Stomach (tissue), 9 donors: ENCODE data around the gene IL2RG. TPM values are rescaled to one million over a fixed set of nuclear protein-coding genes. Genes with fewer than 3 reads are reported as not detected.

Experiments
- DNase-seq, 2 donors: peaks; one replicate each; pipeline versions ENCODE4 v3.0.0 to v3.0.0-alpha.2; 2013 to 2019
- H3K27ac ChIP-seq, 5 donors: fragments of 200-600 bp in 4 of 5; sonication (generic) in 4 of 5; one replicate each; pipeline ENCODE4 v1.5.1; 2013 to 2019; ENCODE audit warnings: mild to moderate bottlenecking in 1 of 5, moderate library complexity in 1 of 5
- H3K27me3 ChIP-seq, 3 donors: fragments of 200-600 bp; sonication (generic); one replicate each; pipeline ENCODE4 v1.5.1; 2017 to 2019; ENCODE audit warnings: mixed run types in 1 of 3
- H3K36me3 ChIP-seq, 4 donors: fragments of 200-600 bp; sonication (generic); 1 replicate in 3 of 4; 2 replicates in 1 of 4; pipeline ENCODE4 v1.5.1; 2016 to 2019
- H3K4me1 ChIP-seq, 4 donors: fragments of 200-600 bp; sonication (generic); one replicate each; pipeline ENCODE4 v1.5.1; 2016 to 2019
- H3K4me3 ChIP-seq, 4 donors: fragments of 200-600 bp; sonication (generic) in 3 of 4; one replicate each; pipeline ENCODE4 v1.5.1; 2016 to 2019; ENCODE audit warnings: mild to moderate bottlenecking in 1 of 4
- H3K9me3 ChIP-seq, 4 donors: fragments of 200-600 bp; sonication (generic); one replicate each; pipeline ENCODE4 v1.5.1; 2016 to 2019
- CTCF ChIP-seq, 7 experiments: fragments of 450-650 bp in 4 of 7; fragments of 200-600 bp in 3 of 7; sonication (generic) in 3 of 7; IDR thresholded peaks; one replicate each; pipeline ENCODE4 v1.5.1; 2016 to 2019; ENCODE audit warnings: antibody characterized with exemption in 7 of 7, control low read depth in 2 of 7, mild to moderate bottlenecking in 1 of 7
- EP300 ChIP-seq: sonication (generic); formaldehyde crosslinking; IDR thresholded peaks from one replicate; pipeline ENCODE4 v1.6.1; 2017; ENCODE audit warnings: antibody characterized with exemption
- POLR2A ChIP-seq, 4 donors: fragments of 450-650 bp; IDR thresholded peaks; one replicate each; pipeline ENCODE4 v1.6.1; 2016; ENCODE audit warnings: antibody characterized with exemption in 4 of 4, control low read depth in 2 of 4, mild to moderate bottlenecking in 1 of 4, moderate library complexity in 1 of 4
- POLR2AphosphoS5 ChIP-seq, 3 donors: sonication (generic); formaldehyde crosslinking; IDR thresholded peaks; one replicate each; pipeline ENCODE4 v1.6.1; 2016; ENCODE audit warnings: antibody characterized with exemption in 3 of 3
- WGBS, 5 donors: extraction: QIAGEN DNeasy Blood & Tissue Kit in 3 of 5; methylation state at CpG; one replicate each; pipeline versions ENCODE4 v1.1.5 to v1.1.7; 2013 to 2018; 5-methylcytosine and 5-hydroxymethylcytosine counted together
- intact Hi-C: fragments of 100-400 bp; cut with DNase I; formaldehyde crosslinking; loops from one replicate; pipeline ENCODE4 v1.15.1; 2023; ENCODE audit warnings: low total_unique reads
- polyA plus RNA-seq, 3 donors: library from polyadenylated mRNA; stranded (reverse); fragments of 200-250 nt; gene quantifications; one replicate each; pipeline ENCODE4 v1.2.3, GENCODE V29; 2013
- total RNA-seq, 5 donors: library from RNA; depleted of rRNA; stranded (reverse); fragments of >200 nt; gene quantifications; one replicate each; pipeline versions ENCODE4 v1.1.0 to v1.2.3, GENCODE V29; 2014 to 2016
- donor health status: healthy with polysubstance abuse.
- donor health status: Bipolar disorder and iron deficiency.
- donor health status: healthy.

Gene IL2RG
- total and polyA plus RNA-seq, 8 donors, result 0.89 to 11.2 (median 9.0) TPM

GRCh38 chrX:71158603-71159002, 47.2 kb upstream of the IL2RG start:
- intact Hi-C loops, result no loop called here
- no peaks in the 10 kb centered on the region for H3K27me3 ChIP-seq
- DNase-seq, result no peak
- H3K27ac ChIP-seq, result no peak overlapping the region
- H3K4me1 ChIP-seq, result no peaks in the 10 kb centered on the region
- H3K36me3 ChIP-seq, result no peaks in the 10 kb centered on the region
- H3K4me3 ChIP-seq, result no peak overlapping the region
- H3K9me3 ChIP-seq, result no peaks in the 10 kb centered on the region
- TF ChIP-seq POLR2AphosphoS5 (IDR thresholded peaks at IDR 0.05), result no peak
- TF ChIP-seq POLR2A (IDR thresholded peaks at IDR 0.05), result no peak
- no peak for TF ChIP-seq EP300
- TF ChIP-seq CTCF (IDR thresholded peaks at IDR 0.05), result no peak
- WGBS, 5 donors, result 78 to 94% (median 88%) methylated on average over 6 of the region's 6 CpGs

DNA sequence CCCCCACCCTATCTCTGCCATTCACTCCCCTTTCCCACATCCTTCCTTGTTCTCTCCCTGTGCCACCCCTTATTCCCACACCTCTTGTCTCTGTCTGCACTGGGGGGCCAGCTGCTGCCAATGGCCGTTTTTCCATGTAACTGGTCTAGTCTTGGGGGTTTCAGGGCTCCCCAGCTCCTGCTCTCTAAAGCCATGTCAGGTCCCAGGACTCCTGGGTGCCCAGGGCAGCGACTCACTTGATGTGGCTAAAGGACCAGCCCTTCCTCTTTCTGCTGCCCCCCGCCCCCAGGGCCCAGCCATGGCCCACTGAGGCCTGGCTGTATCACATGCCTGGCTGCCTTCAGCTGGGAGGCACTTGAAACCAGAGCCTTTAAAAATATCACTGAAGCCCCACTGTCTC, 43.3 kb upstream of the IL2RG start:
- Histone ChIP-seq H3K4me1 (no peaks in the 10 kb centered on the region), H3K27me3 (no peaks in the 10 kb centered on the region), H3K4me3 (no peak overlapping the region), H3K27ac (no peak overlapping the region), H3K36me3 (no peaks in the 10 kb centered on the region), H3K9me3 (no peaks in the 10 kb centered on the region)
- TF ChIP-seq EP300 (no peak), POLR2AphosphoS5 (IDR thresholded peaks at IDR 0.05) (no peak), POLR2A (IDR thresholded peaks at IDR 0.05) (no peak), CTCF (IDR thresholded peaks at IDR 0.05) (no peak)
- intact Hi-C loops, result no loop called here
- 37 to 75% (median 61%) methylated on average over 2 to 3 of the region's 3 CpGs; no CpG with 5 or more reads in 1 of the 5 donors for WGBS, 5 donors
- DNase-seq, result no peak

DNA sequence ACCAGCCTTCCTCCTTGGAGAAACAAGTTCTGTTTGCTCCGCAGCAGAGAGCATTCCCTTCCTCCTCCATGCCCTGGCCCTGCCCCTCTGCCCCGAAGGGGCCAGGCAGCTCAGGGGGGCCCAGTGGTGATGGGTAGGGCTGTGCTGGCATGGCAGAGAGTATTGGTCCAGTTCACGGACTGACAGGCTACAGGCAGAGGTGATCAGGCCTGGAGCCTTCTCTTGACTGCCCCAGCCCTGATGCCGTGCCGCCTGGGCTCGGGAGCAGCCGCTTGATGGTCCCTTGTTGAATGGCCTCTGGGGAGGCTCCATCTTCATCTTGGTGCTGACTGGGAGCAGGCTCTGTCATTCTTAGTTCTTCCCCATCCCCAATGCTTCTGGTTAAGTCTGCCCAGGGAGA, 42.8 kb upstream of the IL2RG start:
- no peaks in the 10 kb centered on the region for H3K27me3 ChIP-seq
- WGBS, 5 donors, result 74 to 100% (median 90%) methylated on average over 4 to 7 of the region's 7 CpGs

GRCh38 chrX:71151366-71151765, 40.0 kb upstream of the IL2RG start:
- TF ChIP-seq POLR2AphosphoS5 (IDR thresholded peaks at IDR 0.05), result no peak
- TF ChIP-seq EP300, result no peak
- no peak for TF ChIP-seq CTCF (IDR thresholded peaks at IDR 0.05)
- TF ChIP-seq POLR2A (IDR thresholded peaks at IDR 0.05), result no peak
- H3K36me3 ChIP-seq, result no peaks in the 10 kb centered on the region
- intact Hi-C loops, result no loop called here
- DNase-seq, result no peak
- H3K27ac ChIP-seq, result no peak overlapping the region
- no peaks in the 10 kb centered on the region for H3K27me3 ChIP-seq
- peaks cover 0 to 7% (median 3%) of the 10 kb centered on the region in 4 donors for H3K4me1 ChIP-seq
- no peaks in the 10 kb centered on the region for H3K9me3 ChIP-seq
- WGBS, 5 donors, result 69 to 83% (median 74%) methylated on average over 7 of the region's 7 CpGs
- H3K4me3 ChIP-seq, result no peak overlapping the region

More for the DNA sequence above, 42.8 kb upstream of the IL2RG start:
- Histone ChIP-seq H3K36me3 (no peaks in the 10 kb centered on the region), H3K27ac (no peak overlapping the region), H3K4me1 (no peaks in the 10 kb centered on the region), H3K9me3 (no peaks in the 10 kb centered on the region), H3K4me3 (no peak overlapping the region)
- intact Hi-C loops, result no loop called here
- TF ChIP-seq POLR2A (IDR thresholded peaks at IDR 0.05) (no peak), EP300 (no peak), CTCF (IDR thresholded peaks at IDR 0.05) (no peak), POLR2AphosphoS5 (IDR thresholded peaks at IDR 0.05) (no peak)
- no peak for DNase-seq
